HG03439 (cell line): ENCODE data around the gene PPFIA1.
"Not testable (repeated sequence)": the region's sequence is repeated elsewhere in the genome, so short reads cannot be mapped to it uniquely, and the experiment has no call there.

Source experiments
- ATAC-seq: cut with Tn5 transposase; IDR thresholded peaks from one replicate; pipeline ENCODE4 v1.9.1; 2021; ENCODE audit warnings: mild to moderate bottlenecking, moderate library complexity; ENCODE audit not compliant: unreplicated experiment

PPFIA1 gene

DNA sequence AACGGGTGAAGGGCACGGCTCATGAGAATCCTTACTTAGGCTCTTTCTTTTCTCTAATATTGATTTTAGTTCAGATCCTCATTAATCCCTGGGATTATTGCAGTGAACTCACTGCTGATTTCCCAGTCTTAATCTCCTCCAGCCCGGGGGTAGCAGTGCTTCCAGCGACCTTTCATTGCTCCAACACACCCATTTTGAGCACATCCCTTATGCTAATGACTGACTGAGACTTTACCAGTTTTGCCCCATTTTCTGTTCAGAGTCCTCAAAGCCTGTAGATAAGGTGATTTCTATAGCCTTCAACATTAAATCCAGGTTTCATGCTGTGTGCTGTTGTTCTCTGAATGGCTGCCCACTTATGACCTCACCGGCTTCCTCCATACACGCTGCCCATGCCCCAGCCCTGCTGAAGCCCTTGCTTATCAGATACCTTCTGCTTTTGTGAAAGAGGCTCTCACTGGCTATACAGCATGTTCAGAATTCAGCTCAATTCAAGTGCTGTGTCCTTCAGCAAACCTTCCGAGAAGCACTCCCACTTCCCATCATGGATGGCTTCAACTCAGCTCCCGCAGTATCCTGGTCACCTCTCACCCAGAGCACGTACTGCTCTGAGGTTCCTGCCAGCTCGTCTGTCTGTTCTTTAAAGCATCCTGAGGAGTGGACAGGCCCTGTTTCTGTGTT is 49.0 kb downstream of the PPFIA1 start:
- no peak for ATAC-seq

DNA sequence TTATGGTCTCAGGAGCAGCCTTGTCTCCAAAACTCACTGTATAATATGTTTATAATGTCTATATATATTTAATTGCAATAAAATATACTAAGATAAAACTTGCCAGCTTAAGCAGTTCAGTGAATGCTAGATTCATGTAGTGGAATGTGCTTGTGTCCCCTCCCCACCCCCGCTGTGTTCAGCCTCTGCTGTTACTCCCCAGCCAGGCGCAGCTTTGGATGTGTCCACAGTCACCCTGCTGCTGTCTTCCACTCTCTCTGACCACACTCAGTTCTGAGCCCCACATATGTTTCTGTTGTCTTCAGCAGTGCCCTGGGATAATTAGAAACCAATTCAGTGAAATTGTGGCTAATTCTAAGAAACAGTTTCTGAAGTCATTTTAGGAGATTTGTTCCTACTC is 52.2 kb downstream of the PPFIA1 start:
- ATAC-seq, result no peak

GRCh38 chr11:70323806-70324205 is 53.3 kb downstream of the PPFIA1 start:
- ATAC-seq, result no peak

DNA sequence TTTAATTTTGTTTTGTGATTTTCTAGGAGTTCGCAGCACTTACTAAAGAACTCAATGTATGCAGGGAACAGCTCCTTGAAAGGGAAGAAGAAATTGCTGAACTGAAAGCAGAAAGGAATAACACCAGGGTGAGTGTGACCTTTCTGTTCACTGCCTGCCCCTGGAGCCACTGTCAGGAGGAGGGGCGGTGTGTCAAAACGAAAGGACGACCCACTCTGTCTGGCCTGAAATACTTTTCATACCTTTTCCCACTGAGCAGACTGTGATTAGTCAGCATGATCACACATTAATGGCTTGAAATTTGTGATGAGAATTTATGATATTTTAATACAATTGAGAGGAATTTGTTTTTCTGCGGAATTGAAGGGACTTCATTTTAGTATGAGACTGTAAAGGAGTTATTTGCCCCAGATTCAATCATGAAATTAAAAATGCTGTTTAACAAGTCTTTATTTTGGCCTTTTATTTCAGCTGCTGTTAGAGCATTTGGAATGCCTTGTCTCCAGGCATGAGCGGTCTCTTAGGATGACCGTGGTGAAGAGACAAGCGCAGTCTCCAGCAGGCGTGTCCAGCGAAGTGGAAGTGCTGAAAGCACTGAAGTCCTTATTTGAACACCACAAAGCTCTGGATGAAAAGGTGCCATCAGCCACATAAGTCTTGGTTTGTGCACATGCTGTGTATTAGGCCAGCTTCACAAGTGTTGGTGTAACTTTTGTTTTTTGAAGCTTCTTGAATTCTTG is 54.1 kb downstream of the PPFIA1 start:
- ATAC-seq, result peak; percentile 69

GRCh38 chr11:70325824-70326223 is 55.3 kb downstream of the PPFIA1 start:
- ATAC-seq, result no peak

- ATAC-seq, result no peak
These were observed 55.9 kb downstream of the PPFIA1 start for GRCh38 chr11:70326365-70326811.

DNA sequence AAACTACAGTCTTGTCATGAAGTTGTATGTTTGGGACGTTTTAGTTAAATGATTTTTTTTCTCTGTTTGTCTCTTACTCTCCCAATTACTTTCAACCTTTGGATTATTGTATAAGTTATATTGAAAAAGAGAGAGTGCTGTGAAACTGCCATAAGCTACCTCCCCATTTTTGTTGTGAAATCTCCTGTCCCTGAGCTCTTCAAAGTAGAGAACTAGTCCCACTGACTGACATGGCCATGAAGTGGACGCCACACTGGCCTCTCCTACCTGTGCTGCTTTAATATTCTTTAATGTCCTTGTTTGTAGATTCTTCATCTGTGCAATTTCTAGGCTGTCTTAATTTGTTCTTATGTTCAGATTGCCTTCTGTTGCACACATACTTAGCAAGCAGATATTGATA is 56.3 kb downstream of the PPFIA1 start:
- ATAC-seq, result no peak

DNA sequence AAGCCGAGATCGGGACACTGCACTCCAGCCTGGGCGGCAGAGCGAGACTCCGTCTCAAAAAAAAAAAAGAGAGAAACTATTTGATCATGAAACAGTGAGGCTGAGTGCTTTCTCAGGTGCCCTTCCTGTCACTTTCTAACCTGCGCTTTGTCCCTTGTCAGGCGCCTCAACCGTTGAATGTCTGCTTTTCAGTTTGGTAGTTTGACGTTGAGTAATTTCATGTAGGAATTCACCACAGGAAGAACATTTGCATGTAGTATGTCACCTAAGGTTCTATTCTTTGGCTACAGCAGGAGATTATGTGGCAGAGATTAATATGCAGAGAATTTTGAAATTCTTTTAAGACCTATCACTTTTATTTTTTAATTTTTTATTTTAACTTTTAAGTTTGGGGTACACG is 57.2 kb downstream of the PPFIA1 start:
- ATAC-seq, result no peak

GRCh38 chr11:70328556-70328955 is 58.1 kb downstream of the PPFIA1 start:
- ATAC-seq, result no peak

GRCh38 chr11:70331320-70331843 is 60.9 kb downstream of the PPFIA1 start:
- not testable (repeated sequence) for ATAC-seq

DNA sequence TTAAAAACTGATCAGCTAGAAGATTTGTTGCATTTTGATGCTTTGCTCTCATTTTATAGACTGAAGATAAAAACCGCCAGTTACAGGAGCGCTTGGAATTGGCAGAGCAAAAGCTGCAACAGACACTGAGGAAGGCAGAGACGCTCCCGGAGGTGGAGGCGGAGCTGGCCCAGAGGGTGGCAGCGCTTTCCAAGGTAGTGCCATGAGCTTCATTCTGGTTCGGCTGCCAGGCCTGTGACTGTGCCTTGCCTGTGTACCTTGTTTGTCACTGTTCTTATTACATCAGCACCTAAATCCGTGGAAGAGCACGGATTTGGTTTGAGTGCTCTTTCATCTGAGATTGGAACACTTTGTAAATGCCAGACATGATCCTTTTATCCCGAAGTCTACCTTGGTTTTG is 61.4 kb downstream of the PPFIA1 start:
- no peak for ATAC-seq

DNA sequence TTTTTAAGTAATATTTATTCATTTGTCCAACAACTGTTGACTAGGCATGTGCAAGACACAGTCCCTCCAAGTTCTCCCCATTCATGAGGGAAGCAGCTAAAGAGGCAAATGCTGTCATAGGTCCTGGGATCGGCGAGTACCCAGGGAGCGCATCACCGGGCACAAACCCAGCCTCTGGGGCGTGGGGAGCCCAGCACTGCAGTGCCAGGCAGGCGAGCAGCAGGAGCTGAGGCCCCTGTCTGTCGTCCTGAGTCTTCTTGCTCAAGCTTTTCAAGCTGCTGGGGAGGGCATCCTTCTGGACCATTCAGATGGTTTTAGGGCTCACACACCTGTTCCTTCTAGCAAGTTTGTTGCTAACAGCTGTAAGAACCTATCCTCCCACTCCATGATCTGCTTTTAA is 62.1 kb downstream of the PPFIA1 start:
- no peak for ATAC-seq

DNA sequence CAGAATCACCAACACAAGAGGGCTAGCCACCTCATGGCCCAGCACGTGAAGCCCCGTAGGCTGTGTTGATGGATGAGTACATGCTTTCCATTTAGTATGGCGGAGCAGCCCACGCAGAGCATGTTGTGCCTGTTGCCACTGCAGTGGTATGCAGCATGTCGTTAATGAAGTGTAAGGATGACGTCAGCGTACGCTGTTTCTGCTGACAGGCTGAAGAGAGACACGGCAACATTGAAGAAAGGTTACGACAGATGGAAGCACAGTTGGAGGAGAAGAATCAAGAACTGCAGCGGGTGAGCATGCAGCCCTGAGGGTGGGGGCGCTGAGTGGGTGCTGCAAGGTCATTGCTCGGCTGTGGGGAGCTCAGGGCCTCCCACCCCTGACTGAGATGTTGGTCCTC is 62.8 kb downstream of the PPFIA1 start:
- no peak for ATAC-seq

GRCh38 chr11:70334351-70334995 is 64.0 kb downstream of the PPFIA1 start:
- ATAC-seq, result no peak

DNA sequence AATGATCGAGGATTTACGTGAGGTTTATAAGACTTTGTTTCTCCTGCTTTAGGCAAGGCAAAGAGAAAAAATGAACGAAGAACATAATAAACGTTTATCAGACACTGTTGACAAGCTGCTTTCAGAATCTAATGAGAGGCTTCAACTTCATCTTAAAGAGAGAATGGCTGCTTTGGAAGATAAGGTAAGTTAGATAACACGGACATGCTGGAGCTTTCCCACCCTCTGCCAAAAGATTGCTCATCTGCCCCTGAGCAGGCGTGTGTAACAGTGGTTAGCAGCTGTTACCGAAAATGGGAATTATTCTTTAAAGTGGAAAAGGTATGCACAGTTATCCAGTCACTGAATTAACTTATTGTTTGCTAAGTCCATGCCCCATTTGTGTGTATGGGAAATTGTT is 65.0 kb downstream of the PPFIA1 start:
- ATAC-seq, result no peak

DNA sequence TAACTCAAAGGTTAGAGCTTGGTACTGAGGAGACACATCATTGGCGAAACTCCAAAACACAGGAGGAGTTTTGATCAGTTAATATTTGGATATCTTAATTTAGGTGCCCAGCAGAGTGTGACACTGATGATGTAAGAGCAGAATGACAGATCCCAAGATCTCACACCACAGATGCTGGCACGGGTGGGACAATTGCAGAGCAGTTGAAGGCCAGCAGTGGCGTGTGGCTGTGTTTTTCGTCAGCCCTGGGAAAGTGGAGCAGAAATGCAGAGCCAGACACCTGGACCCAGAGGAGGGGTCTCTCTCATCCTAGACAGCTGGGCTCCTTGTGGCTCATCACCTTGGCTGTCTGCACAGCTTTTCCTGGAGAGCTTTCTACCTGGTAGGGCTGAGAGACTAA is 68.1 kb downstream of the PPFIA1 start:
- ATAC-seq, result no peak

DNA sequence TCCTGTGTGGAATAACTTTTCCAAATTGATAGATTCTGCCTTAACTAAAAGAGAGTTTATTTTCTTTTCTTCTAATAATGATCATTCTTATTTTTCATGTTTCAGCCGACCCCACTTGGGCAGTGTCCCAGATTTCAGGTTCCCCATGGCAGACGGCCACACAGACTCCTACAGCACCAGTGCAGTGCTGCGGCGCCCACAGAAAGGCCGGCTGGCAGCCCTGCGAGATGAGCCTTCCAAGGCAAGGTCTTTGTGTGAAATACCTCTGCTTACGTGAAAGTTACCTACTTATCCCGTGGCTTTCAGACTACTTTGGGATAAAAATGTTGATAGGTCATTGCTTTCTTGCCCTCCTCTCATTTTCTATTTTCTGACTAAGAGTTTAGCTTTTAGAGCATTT is 68.6 kb downstream of the PPFIA1 start:
- no peak for ATAC-seq

DNA sequence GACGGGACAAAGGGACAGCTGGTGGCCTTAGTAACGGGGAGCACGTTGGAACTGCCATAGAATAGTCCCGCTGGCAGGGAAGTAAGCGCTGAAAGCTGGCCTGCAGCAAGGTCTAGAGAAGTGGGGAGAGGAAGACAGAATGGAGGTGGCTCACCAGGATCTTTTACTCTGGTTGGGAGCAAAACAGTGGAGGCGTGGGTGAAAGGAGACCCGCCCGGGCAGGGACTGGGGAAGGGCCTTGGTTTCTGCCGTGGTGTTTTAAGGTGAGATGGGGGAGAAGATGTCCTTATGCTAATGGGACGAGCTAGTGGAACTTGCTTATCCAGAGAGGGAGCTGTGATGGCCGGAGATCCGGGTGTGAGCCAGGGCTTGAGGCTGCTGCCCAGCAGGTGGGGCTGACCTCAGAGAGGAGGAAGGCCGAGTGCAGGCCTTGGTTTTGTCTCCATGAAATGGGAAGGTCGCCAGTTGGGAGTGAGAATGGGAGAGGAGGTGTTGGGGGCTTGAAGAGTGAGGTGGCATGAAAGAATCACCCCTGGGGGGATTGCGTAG is 71.5 kb downstream of the PPFIA1 start:
- no peak for ATAC-seq

GRCh38 chr11:70343636-70344035 is 73.1 kb downstream of the PPFIA1 start:
- ATAC-seq, result no peak

GRCh38 chr11:70348191-70348590 is 77.7 kb downstream of the PPFIA1 start:
- ATAC-seq, result no peak

DNA sequence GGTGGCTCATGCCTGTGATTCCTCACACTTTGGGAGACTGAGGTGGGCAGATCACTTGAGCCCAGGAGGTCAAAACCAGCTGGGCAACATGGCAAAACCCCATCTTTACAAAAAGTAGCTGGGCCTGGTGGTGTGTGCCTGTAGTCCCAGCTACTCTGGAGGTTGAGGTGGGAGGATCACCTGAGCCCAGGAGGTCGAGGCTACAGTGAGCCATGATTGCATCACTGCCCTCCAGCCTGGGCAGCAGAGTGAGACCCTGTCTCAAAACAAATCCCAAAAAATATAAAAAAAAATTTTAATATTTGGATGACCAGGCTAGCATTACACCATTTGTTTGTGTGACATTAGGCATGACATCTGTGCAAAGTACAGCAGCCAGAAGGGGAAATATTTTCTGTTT is 78.1 kb downstream of the PPFIA1 start:
- ATAC-seq, result no peak

DNA sequence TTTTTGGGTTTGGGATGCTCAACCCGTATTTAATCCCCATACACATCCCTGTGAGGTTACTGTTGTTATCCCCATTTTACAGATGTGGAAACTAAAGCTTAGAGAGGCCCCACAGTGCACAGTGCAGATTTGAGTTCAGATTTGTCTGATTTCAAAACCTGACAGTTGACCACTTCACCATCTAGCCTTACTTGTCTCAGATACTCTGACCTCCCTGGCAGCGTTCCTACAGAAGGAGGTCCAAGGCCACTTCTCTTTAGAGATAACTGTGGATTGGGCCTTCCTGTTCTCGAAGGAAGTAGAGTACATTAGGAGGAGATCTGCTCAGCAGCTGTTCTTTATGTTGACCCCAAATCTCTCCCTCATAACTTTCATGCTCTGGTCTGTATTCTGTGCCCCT is 81.2 kb downstream of the PPFIA1 start:
- no peak for ATAC-seq
